ENCODE results near the gene LRCOL1. TPM values are rescaled to one million over a fixed set of nuclear protein-coding genes. Genes with fewer than 3 reads are reported as not detected.

Gene LRCOL1
- total and polyA plus RNA-seq, 10 of the 15 experiments (the other 5 are each of a cell fraction or from before 2014, with no cell fraction given): not detected

DNA sequence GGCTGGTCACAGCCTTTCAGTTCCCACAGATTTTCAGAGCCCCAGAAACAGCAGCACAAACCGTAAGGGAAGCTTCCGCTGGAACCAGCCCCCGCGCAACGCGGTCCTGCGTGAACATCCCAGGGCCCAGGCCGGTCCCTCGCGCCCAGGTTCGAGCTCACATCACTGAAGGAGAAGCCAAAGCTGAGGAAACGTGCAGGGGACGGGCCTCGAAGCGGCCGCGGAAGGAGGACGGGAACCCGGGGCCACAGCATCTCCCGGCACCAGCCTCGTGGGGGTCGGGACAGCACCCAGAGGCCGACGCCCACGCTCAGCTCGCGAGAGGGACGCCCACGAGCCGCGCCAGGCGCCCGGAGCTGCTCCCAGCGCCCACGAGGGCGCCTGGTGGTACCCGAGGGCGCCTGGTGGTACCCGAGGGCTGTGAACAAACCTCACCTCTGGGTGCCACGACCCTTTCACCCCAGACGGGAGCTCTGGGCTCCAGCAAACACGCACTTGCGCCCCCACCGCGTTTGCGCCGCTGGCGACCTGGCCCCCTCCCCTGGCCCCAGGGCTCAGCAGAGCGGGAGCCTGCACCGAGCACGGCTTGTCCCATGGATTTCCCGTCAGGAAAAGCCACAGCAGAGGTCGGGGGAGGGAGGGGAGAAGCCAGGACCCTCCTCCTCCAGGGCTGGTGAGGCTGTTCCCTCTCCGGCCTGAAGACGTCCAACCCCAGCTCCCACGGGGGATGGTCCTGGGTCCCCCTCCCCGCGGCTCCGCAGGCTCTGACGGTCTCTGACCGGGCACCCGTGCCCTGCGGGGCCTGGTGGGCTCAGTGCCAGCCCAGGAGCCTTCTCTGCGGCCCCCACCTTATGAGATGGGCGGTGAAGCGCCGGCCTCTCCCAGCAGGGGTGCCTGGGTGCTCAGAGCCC is 6.9 kb downstream of the LRCOL1 start:
- no peak overlapping the region for H3K27ac ChIP-seq (ENCODE audit: control insufficient read depth, insufficient read depth)
- no peak overlapping the region for H3K4me3 ChIP-seq
- FAIRE-seq (no peak), DNase-seq (ENCODE audit: low read depth, low spot score) (no peak), ATAC-seq (no peak)
- ChIA-PET POLR2A (no interaction called here), CTCF (interaction anchor here (1.6 kb wide), 1 partner anchor 11 kb away, joined by 5 read pairs; no protein-coding TSS in a partner anchor), RAD21 (ENCODE audit: unreplicated experiment) (no interaction called here), SMC1A (ENCODE audit: uncharacterized antibody, unreplicated experiment) (no interaction called here)
- H4K20me1 ChIP-seq (ENCODE audit: control insufficient read depth, insufficient read depth): no peaks in the 10 kb centered on the region
- no peak overlapping the region for H3K9ac ChIP-seq (ENCODE audit: control insufficient read depth, insufficient read depth, low read length)
- no peak overlapping the region for H3K4me2 ChIP-seq (ENCODE audit: control insufficient read depth, insufficient read depth)
- H3K27me3 ChIP-seq (replicated peaks in 1 of 2; ENCODE audit: control insufficient read depth in 2 of 2, insufficient read depth in 2 of 2, low read length in 1 of 2): no peaks in the 10 kb centered on the region; a peak in 1 of 4 replicates
- H3K36me3 ChIP-seq (ENCODE audit: control insufficient read depth in 2 of 2, insufficient read depth in 2 of 2, low read length in 1 of 2): no peaks in the 10 kb centered on the region
- no peaks in the 10 kb centered on the region for H3K9me3 ChIP-seq (replicated peaks; ENCODE audit: control insufficient read depth, insufficient read depth, low read length)
- TF ChIP-seq MXI1 (IDR thresholded peaks at IDR 0.05; ENCODE audit: low read depth, low read length): no peak
- TF ChIP-seq, protein P1, sequence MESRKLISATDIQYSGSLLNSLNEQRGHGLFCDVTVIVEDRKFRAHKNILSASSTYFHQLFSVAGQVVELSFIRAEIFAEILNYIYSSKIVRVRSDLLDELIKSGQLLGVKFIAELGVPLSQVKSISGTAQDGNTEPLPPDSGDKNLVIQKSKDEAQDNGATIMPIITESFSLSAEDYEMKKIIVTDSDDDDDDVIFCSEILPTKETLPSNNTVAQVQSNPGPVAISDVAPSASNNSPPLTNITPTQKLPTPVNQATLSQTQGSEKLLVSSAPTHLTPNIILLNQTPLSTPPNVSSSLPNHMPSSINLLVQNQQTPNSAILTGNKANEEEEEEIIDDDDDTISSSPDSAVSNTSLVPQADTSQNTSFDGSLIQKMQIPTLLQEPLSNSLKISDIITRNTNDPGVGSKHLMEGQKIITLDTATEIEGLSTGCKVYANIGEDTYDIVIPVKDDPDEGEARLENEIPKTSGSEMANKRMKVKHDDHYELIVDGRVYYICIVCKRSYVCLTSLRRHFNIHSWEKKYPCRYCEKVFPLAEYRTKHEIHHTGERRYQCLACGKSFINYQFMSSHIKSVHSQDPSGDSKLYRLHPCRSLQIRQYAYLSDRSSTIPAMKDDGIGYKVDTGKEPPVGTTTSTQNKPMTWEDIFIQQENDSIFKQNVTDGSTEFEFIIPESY (IDR thresholded peaks at IDR 0.05): 0 out of 2 replicates have a peak, but pooled peaks have one; percentile 26
- TF ChIP-seq RBBP5 (conservative IDR thresholded peaks at IDR 0.05): no peak
- TF ChIP-seq SMAD5 (IDR thresholded peaks at IDR 0.05; ENCODE audit: low read depth): no peak
- TF ChIP-seq, protein P2, sequence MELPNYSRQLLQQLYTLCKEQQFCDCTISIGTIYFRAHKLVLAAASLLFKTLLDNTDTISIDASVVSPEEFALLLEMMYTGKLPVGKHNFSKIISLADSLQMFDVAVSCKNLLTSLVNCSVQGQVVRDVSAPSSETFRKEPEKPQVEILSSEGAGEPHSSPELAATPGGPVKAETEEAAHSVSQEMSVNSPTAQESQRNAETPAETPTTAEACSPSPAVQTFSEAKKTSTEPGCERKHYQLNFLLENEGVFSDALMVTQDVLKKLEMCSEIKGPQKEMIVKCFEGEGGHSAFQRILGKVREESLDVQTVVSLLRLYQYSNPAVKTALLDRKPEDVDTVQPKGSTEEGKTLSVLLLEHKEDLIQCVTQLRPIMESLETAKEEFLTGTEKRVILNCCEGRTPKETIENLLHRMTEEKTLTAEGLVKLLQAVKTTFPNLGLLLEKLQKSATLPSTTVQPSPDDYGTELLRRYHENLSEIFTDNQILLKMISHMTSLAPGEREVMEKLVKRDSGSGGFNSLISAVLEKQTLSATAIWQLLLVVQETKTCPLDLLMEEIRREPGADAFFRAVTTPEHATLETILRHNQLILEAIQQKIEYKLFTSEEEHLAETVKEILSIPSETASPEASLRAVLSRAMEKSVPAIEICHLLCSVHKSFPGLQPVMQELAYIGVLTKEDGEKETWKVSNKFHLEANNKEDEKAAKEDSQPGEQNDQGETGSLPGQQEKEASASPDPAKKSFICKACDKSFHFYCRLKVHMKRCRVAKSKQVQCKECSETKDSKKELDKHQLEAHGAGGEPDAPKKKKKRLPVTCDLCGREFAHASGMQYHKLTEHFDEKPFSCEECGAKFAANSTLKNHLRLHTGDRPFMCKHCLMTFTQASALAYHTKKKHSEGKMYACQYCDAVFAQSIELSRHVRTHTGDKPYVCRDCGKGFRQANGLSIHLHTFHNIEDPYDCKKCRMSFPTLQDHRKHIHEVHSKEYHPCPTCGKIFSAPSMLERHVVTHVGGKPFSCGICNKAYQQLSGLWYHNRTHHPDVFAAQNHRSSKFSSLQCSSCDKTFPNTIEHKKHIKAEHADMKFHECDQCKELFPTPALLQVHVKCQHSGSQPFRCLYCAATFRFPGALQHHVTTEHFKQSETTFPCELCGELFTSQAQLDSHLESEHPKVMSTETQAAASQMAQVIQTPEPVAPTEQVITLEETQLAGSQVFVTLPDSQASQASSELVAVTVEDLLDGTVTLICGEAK (IDR thresholded peaks at IDR 0.05; ENCODE audit: borderline replicate concordance): no peak
- H3K79me2 ChIP-seq (ENCODE audit: control insufficient read depth, insufficient read depth, low read length): no peaks in the 10 kb centered on the region
- no peaks in the 10 kb centered on the region for H3K4me1 ChIP-seq (ENCODE audit: control insufficient read depth, insufficient read depth, low read length)
- WGBS (ENCODE audit: insufficient coverage, insufficient replicate concordance, low lambda C conversion rate, missing lambda C conversion rate): 61% methylated on average over 54 of the region's 67 CpGs
- intact Hi-C loops (cut with micrococcal nuclease; ENCODE audit: unreplicated experiment): no loop called here
- no TSS peak for BruUV-seq (replicated peaks)
- in situ Hi-C loops (cut with MboI): no loop called here
- no peak overlapping the region for H2AFZ ChIP-seq (ENCODE audit: control insufficient read depth, low read depth, low read length)
